CD4-positive, alpha-beta T cell (primary cell): ENCODE data around the gene DLX4. TPM values are rescaled to one million over a fixed set of nuclear protein-coding genes. Genes with fewer than 3 reads are reported as not detected.

Source experiments
- ATAC-seq: fragments of 200-7000 bp; cut with Tn5 transposase; one replicate; pipeline ENCODE4 v1.10.0; 2022; ENCODE audit warnings: mild to moderate bottlenecking; ENCODE audit not compliant: poor library complexity
- CTCF ChIA-PET: fragments of 350-600 bp; sonication (Branson Sonifier 250); formaldehyde crosslinking; loops from one replicate; lab custom pipeline; 2021; ENCODE audit warnings: antibody characterized with exemption, inconsistent platforms; lab: Charles Lee
- POLR2A ChIA-PET: fragments of 350-600 bp; sonication (Branson Sonifier 250); formaldehyde crosslinking; loops from one replicate; lab custom pipeline; 2021; ENCODE audit warnings: antibody characterized with exemption, inconsistent platforms; lab: Charles Lee
- DNase-seq, 14 experiments: peaks; one replicate each; pipeline ENCODE4 v3.0.0-alpha.2; 2013 to 2020; ENCODE audit warnings: mixed read lengths in 2 of 14
- H3K27ac ChIP-seq, 2 donors: one replicate each; pipeline versions ENCODE4 v1.5.1 to v1.7.0; 2013; ENCODE audit warnings: low read length in 2 of 2, low read depth in 1 of 2, mild to moderate bottlenecking in 1 of 2
- H3K27me3 ChIP-seq, 2 experiments: 1 replicate in 1 of 2; 2 replicates in 1 of 2; pipeline versions ENCODE4 v1.6.1 to v1.7.0; 2013; ENCODE audit warnings: low read length in 2 of 2, control low read depth in 1 of 2, mild to moderate bottlenecking in 1 of 2, moderate library complexity in 1 of 2; ENCODE audit not compliant: insufficient read depth in 2 of 2, control insufficient read depth in 1 of 2
- H3K36me3 ChIP-seq: one replicate; pipeline ENCODE4 v1.6.1; 2013; ENCODE audit warnings: low read length, control low read depth; ENCODE audit not compliant: insufficient read depth
- H3K4me1 ChIP-seq: one replicate; pipeline ENCODE4 v1.6.1; 2013; ENCODE audit warnings: low read length, control low read depth; ENCODE audit not compliant: insufficient read depth
- H3K4me3 ChIP-seq: one replicate; pipeline ENCODE4 v1.5.1; 2013; ENCODE audit warnings: mild to moderate bottlenecking, low read length, moderate library complexity
- H3K9me3 ChIP-seq, 2 experiments: 1 replicate in 1 of 2; 2 replicates in 1 of 2; pipeline versions ENCODE4 v1.6.1 to v1.7.0; 2013; ENCODE audit warnings: low read length in 2 of 2, mild to moderate bottlenecking in 2 of 2, control low read depth in 1 of 2, moderate library complexity in 1 of 2; ENCODE audit not compliant: control insufficient read depth in 1 of 2, insufficient read depth in 1 of 2
- H3K27ac Mint-ChIP-seq: one replicate; pipeline ENCODE4 v1.8.0; 2020; ENCODE audit warnings: mixed read lengths
- H3K27me3 Mint-ChIP-seq: one replicate; pipeline ENCODE4 v1.8.0; 2021; ENCODE audit warnings: mixed read lengths
- H3K36me3 Mint-ChIP-seq: one replicate; pipeline ENCODE4 v1.8.0; 2021; ENCODE audit warnings: low read depth, mixed read lengths
- H3K4me1 Mint-ChIP-seq: one replicate; pipeline ENCODE4 v1.8.0; 2021; ENCODE audit warnings: low read depth, mixed read lengths
- H3K4me3 Mint-ChIP-seq: one replicate; pipeline ENCODE4 v1.8.0; 2020; ENCODE audit warnings: mild to moderate bottlenecking, mixed read lengths
- H3K9me3 Mint-ChIP-seq: one replicate; pipeline ENCODE4 v1.8.0; 2020; ENCODE audit warnings: mixed read lengths
- intact Hi-C, 2 experiments: fragments of 100-400 bp; cut with DNase I in 1 of 2; cut with micrococcal nuclease in 1 of 2; formaldehyde crosslinking; loops; one replicate each; pipeline versions ENCODE4 v1.15.1 to v1.9.0; 2023 to 2025; cut with DNase I, micrococcal nuclease
- total RNA-seq, 174 experiments: library from RNA in 2 of 174; stranded (reverse) in 2 of 174; gene quantifications; one replicate each; pipeline ENCODE4 v1.2.3 and lab custom pipeline; 2021 to 2026
- TF ChIP-seq, protein P1 (sequence below): fragments of 200-600 bp; IDR thresholded peaks from one replicate; pipeline ENCODE4 v1.8.0; 2022; ENCODE audit warnings: antibody characterized with exemption, mild to moderate bottlenecking

Gene DLX4
- total RNA-seq, 2 experiments from 2014 or later: 0.59 to 0.85 TPM

GRCh38 chr17:49962599-49963308 lies 6.2 kb upstream of the DLX4 start:
- Mint-ChIP-seq H3K27ac (no peak overlapping the region), H3K4me3 (no peak overlapping the region), H3K36me3 (no peaks in the 10 kb centered on the region), H3K27me3 (peaks cover 77% of the 10 kb centered on the region), H3K9me3 (no peaks in the 10 kb centered on the region), H3K4me1 (peaks cover 36% of the 10 kb centered on the region)
- ATAC-seq (no peak), DNase-seq (no peak)
- Histone ChIP-seq H3K9me3 (peaks cover 0 to 31% of the 10 kb centered on the region in 2 experiments), H3K27ac (no peak overlapping the region), H3K4me1 (peaks cover 31% of the 10 kb centered on the region), H3K27me3 (peaks cover 52 to 59% of the 10 kb centered on the region in 2 experiments), H3K36me3 (no peaks in the 10 kb centered on the region), H3K4me3 (no peak overlapping the region)
- TF ChIP-seq, protein P1, sequence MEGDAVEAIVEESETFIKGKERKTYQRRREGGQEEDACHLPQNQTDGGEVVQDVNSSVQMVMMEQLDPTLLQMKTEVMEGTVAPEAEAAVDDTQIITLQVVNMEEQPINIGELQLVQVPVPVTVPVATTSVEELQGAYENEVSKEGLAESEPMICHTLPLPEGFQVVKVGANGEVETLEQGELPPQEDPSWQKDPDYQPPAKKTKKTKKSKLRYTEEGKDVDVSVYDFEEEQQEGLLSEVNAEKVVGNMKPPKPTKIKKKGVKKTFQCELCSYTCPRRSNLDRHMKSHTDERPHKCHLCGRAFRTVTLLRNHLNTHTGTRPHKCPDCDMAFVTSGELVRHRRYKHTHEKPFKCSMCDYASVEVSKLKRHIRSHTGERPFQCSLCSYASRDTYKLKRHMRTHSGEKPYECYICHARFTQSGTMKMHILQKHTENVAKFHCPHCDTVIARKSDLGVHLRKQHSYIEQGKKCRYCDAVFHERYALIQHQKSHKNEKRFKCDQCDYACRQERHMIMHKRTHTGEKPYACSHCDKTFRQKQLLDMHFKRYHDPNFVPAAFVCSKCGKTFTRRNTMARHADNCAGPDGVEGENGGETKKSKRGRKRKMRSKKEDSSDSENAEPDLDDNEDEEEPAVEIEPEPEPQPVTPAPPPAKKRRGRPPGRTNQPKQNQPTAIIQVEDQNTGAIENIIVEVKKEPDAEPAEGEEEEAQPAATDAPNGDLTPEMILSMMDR: no peak
- ChIA-PET POLR2A (no interaction called here), CTCF (interaction anchor here (0.7 to 1.2 kb wide), 2 partner anchors 10 to 101 kb away, joined by 3 read pairs; no protein-coding TSS in a partner anchor)
- intact Hi-C loops: no loop called here

DNA sequence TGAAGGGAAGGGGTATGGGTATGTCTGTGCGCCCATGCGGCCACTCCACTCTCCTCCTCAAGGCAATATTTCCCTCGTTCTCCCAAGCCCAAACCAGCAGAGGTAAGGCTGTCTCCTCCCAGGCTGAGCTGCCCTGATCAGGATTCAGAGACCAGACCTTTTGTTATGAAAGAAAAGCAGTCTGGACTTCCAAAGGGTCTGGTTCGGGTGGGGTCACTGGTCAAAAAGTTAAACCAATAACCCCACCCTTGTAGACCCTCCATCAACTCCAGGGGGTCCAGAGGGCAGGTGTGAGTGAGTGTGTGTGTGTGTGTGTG lies 5.7 kb upstream of the DLX4 start:
- no peaks in the 10 kb centered on the region for H3K9me3 Mint-ChIP-seq
- peaks cover 0 to 31% of the 10 kb centered on the region in 2 experiments for H3K9me3 ChIP-seq
- peaks cover 34% of the 10 kb centered on the region for H3K4me1 ChIP-seq
- TF ChIP-seq, protein P1: no peak
- intact Hi-C loops: no loop called here
- DNase-seq (no peak), ATAC-seq (no peak)
- peaks cover 52 to 59% of the 10 kb centered on the region in 2 experiments for H3K27me3 ChIP-seq
- H3K36me3 Mint-ChIP-seq: no peaks in the 10 kb centered on the region
- no peaks in the 10 kb centered on the region for H3K36me3 ChIP-seq
- no peak overlapping the region for H3K4me3 Mint-ChIP-seq
- H3K27ac Mint-ChIP-seq: no peak overlapping the region
- POLR2A ChIA-PET: no interaction called here
- H3K27me3 Mint-ChIP-seq: peaks cover 82% of the 10 kb centered on the region
- H3K4me1 Mint-ChIP-seq: peaks cover 41% of the 10 kb centered on the region
- no peak overlapping the region for H3K27ac ChIP-seq
- no peak overlapping the region for H3K4me3 ChIP-seq
- CTCF ChIA-PET: interaction anchor here (1.2 kb wide), 1 partner anchor 11 kb away, joined by 3 read pairs; no protein-coding TSS in a partner anchor

DNA sequence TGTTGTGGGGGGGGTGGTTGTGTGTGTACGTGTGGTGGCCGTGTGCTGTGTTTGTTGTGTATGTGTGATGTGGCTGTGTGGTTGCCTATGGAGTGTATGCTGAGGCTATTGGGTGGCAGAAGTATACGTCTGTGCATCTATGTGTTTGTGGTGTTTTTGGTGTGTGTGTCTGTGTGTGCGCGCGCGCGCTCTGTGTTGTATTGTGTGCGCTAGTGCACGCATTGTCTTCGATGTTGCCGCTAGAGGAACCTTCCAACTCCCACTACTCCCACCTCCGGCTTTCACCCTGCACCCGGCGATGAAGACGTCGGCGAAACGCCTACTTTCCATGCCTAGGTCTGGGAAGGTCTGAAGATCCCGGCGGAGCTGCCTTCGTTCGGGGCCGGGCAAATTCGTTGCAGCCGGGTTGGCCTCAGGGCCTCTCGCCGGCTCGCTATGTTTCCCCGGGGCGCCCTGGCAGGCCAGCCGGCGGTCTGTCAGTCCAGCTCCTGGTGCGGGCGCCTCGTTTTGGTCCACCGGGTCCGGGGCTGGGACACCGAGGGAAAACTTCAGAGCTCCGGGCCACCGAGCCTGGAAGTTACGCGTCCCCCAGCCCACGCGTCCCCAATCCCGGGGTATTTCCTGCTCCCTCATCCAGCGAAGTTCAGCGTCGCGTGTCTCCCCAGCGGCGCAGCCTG lies 5.2 kb upstream of the DLX4 start:
- peaks cover 52 to 59% of the 10 kb centered on the region in 2 experiments for H3K27me3 ChIP-seq
- H3K4me3 ChIP-seq: no peak overlapping the region
- ChIA-PET CTCF (interaction anchor here (1.5 kb wide), 1 partner anchor 33 kb away, joined by 3 read pairs; no protein-coding TSS in a partner anchor), POLR2A (no interaction called here)
- ATAC-seq (no peak), DNase-seq (no peak)
- Mint-ChIP-seq H3K27ac (no peak overlapping the region), H3K27me3 (peaks cover 83% of the 10 kb centered on the region), H3K36me3 (no peaks in the 10 kb centered on the region), H3K4me1 (peaks cover 42% of the 10 kb centered on the region), H3K9me3 (no peaks in the 10 kb centered on the region), H3K4me3 (peak overlapping the region; percentile 81)
- TF ChIP-seq, protein P1: no peak
- intact Hi-C loops: no loop called here
- no peak overlapping the region for H3K27ac ChIP-seq
- H3K9me3 ChIP-seq: peaks cover 0 to 33% of the 10 kb centered on the region in 2 experiments
- H3K4me1 ChIP-seq: peaks cover 37% of the 10 kb centered on the region
- H3K36me3 ChIP-seq: no peaks in the 10 kb centered on the region
